ENCODE results near the gene GALNT15.

DNA sequence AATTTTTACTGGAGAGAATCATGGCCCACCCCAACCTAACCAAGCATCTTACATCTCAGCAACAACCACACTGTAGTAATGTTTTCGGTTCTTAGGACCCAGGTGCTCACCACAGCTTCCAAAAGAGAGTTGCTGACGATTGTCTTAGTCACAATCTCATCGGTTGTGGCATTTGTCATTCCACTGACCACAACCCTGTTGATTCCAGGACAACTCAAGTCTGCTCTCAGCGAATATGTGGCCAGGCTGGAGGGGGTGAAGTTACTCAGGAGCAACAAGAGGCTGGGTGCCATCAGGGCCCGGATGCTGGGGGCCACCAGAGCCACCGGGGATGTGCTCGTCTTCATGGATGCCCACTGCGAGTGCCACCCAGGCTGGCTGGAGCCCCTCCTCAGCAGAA is 25.9 kb downstream of the GALNT15 start:
- TF ChIP-seq, protein P1, sequence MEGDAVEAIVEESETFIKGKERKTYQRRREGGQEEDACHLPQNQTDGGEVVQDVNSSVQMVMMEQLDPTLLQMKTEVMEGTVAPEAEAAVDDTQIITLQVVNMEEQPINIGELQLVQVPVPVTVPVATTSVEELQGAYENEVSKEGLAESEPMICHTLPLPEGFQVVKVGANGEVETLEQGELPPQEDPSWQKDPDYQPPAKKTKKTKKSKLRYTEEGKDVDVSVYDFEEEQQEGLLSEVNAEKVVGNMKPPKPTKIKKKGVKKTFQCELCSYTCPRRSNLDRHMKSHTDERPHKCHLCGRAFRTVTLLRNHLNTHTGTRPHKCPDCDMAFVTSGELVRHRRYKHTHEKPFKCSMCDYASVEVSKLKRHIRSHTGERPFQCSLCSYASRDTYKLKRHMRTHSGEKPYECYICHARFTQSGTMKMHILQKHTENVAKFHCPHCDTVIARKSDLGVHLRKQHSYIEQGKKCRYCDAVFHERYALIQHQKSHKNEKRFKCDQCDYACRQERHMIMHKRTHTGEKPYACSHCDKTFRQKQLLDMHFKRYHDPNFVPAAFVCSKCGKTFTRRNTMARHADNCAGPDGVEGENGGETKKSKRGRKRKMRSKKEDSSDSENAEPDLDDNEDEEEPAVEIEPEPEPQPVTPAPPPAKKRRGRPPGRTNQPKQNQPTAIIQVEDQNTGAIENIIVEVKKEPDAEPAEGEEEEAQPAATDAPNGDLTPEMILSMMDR (IDR thresholded peaks at IDR 0.05) = no peak
- TF ChIP-seq POLR2A (IDR thresholded peaks at IDR 0.05) = no peak

All from Peyer's patch (tissue), 4 donors.